Neuronal stem cell (in vitro differentiated cells): ENCODE data around the gene GAK.

ENCODE experiments used
- DNase-seq: peaks from one replicate; pipeline ENCODE4 v3.0.0-alpha.2; 2013; ENCODE audit warnings: low spot score
- H2AFZ ChIP-seq: one replicate; pipeline ENCODE4 v1.6.1; 2013; ENCODE audit warnings: mild to moderate bottlenecking, low read length, inconsistent platforms
- H2AK5ac ChIP-seq: 2 replicates; pipeline ENCODE4 v1.6.1; 2013; ENCODE audit warnings: low read depth, mild to moderate bottlenecking, inconsistent platforms, low read length, moderate library complexity, mixed read lengths
- H2BK120ac ChIP-seq: 2 replicates; pipeline ENCODE4 v1.6.1; 2013; ENCODE audit warnings: low read depth, mild to moderate bottlenecking, inconsistent platforms, low read length, moderate library complexity, mixed read lengths
- H2BK12ac ChIP-seq: one replicate; pipeline ENCODE4 v1.6.1; 2013; ENCODE audit warnings: low read length, inconsistent platforms
- H2BK15ac ChIP-seq: 2 replicates; pipeline ENCODE4 v1.6.1; 2013; ENCODE audit warnings: mild to moderate bottlenecking, low read length, inconsistent platforms, mixed read lengths
- H2BK5ac ChIP-seq: one replicate; pipeline ENCODE4 v1.6.1; 2013; ENCODE audit warnings: inconsistent platforms, mild to moderate bottlenecking, low read length, moderate library complexity
- H3K14ac ChIP-seq: one replicate; pipeline ENCODE4 v1.6.1; 2013; ENCODE audit warnings: low read length, inconsistent platforms
- H3K18ac ChIP-seq: 2 replicates; pipeline ENCODE4 v1.6.1; 2013; ENCODE audit warnings: low read length, inconsistent platforms
- H3K23ac ChIP-seq: 2 replicates; pipeline ENCODE4 v1.6.1; 2013; ENCODE audit warnings: low read depth, mild to moderate bottlenecking, mixed read lengths, low read length, inconsistent platforms; ENCODE audit not compliant: poor library complexity
- H3K27ac ChIP-seq: replicated peaks from 3 replicates; pipeline ENCODE4 v1.5.1; 2013; ENCODE audit warnings: low read length, inconsistent platforms
- H3K27me3 ChIP-seq, 3 experiments: 2 replicates each; pipeline ENCODE4 v1.6.1; 2013; ENCODE audit warnings: low read length in 3 of 3, mild to moderate bottlenecking in 2 of 3, inconsistent platforms in 1 of 3, low read depth in 1 of 3, mixed read lengths in 1 of 3, moderate library complexity in 1 of 3; ENCODE audit not compliant: control insufficient read depth in 3 of 3, insufficient read depth in 3 of 3
- H3K36me3 ChIP-seq, 2 donors: replicated peaks in 1 of 2; 2 replicates each; pipeline ENCODE4 v1.6.1; 2013; ENCODE audit warnings: low read length in 2 of 2; ENCODE audit not compliant: control insufficient read depth in 2 of 2, insufficient read depth in 2 of 2
- H3K4ac ChIP-seq: 2 replicates; pipeline ENCODE4 v1.6.1; 2013; ENCODE audit warnings: inconsistent platforms, mild to moderate bottlenecking, low read length, moderate library complexity
- H3K4me1 ChIP-seq, 2 donors: 1 replicate in 1 of 2; 2 replicates in 1 of 2; pipeline ENCODE4 v1.6.1; 2013; ENCODE audit warnings: low read length in 2 of 2, low read depth in 1 of 2; ENCODE audit not compliant: control insufficient read depth in 2 of 2, insufficient read depth in 1 of 2
- H3K4me2 ChIP-seq: one replicate; pipeline ENCODE4 v1.6.1; 2013; ENCODE audit warnings: mild to moderate bottlenecking, low read length, inconsistent platforms; ENCODE audit not compliant: insufficient read depth, poor library complexity, severe bottlenecking
- H3K4me3 ChIP-seq, 2 donors: 2 replicates each; pipeline ENCODE4 v1.5.1; 2013; ENCODE audit warnings: low read length in 2 of 2, mild to moderate bottlenecking in 2 of 2, inconsistent platforms in 1 of 2, moderate library complexity in 1 of 2
- H3K79me1 ChIP-seq: one replicate; pipeline ENCODE4 v1.6.1; 2013; ENCODE audit warnings: low read depth, mild to moderate bottlenecking, inconsistent platforms, low read length, moderate library complexity
- H3K9ac ChIP-seq: one replicate; pipeline ENCODE4 v1.6.1; 2013; ENCODE audit warnings: mild to moderate bottlenecking, low read depth, low read length, inconsistent platforms; ENCODE audit not compliant: poor library complexity
- H3K9me3 ChIP-seq, 2 donors: replicated peaks in 1 of 2; 2 replicates each; pipeline versions ENCODE3 to v1.6.1; 2013; ENCODE audit warnings: low read length in 2 of 2, mild to moderate bottlenecking in 2 of 2, inconsistent platforms in 1 of 2, low read depth in 1 of 2, mixed read lengths in 1 of 2, moderate library complexity in 1 of 2; ENCODE audit not compliant: control insufficient read depth in 2 of 2, insufficient read depth in 1 of 2
- H4K8ac ChIP-seq: one replicate; pipeline ENCODE4 v1.6.1; 2013; ENCODE audit warnings: low read depth, mild to moderate bottlenecking, inconsistent platforms, low read length, moderate library complexity
- H4K91ac ChIP-seq: one replicate; pipeline ENCODE4 v1.6.1; 2013; ENCODE audit warnings: low read length, low read depth, mild to moderate bottlenecking, inconsistent platforms; ENCODE audit not compliant: poor library complexity
- WGBS, 2 donors: extraction: QIAGEN DNeasy Blood & Tissue Kit; methylation state at CpG; one replicate each; pipeline ENCODE4 v1.1.7; 2013; ENCODE audit warnings: missing lambda C conversion rate in 2 of 2, mixed read lengths in 1 of 2; ENCODE audit not compliant: insufficient read length in 2 of 2, insufficient replicate concordance in 1 of 2; ENCODE audit errors: extremely low coverage in 2 of 2; 5-methylcytosine and 5-hydroxymethylcytosine counted together

Gene GAK

GRCh38 chr4:815464-816146 is 116.5 kb downstream of the GAK start:
- Histone ChIP-seq H2BK12ac (no peak overlapping the region), H3K4me3 (no peak overlapping the region), H3K23ac (no peak overlapping the region), H3K27ac (no peak overlapping the region), H2BK5ac (no peak overlapping the region), H2AK5ac (no peak overlapping the region), H3K36me3 (no peaks in the 10 kb centered on the region), H2AFZ (no peak overlapping the region), H3K14ac (no peak overlapping the region), H4K91ac (no peak overlapping the region), H3K4me1 (no peaks in the 10 kb centered on the region), H3K9ac (no peak overlapping the region), H3K4me2 (no peak overlapping the region), H3K9me3 (no peaks in the 10 kb centered on the region), H3K27me3 (peaks cover 0 to 15% (median 13%) of the 10 kb centered on the region in 3 experiments), H2BK120ac (no peak overlapping the region), H3K4ac (no peak overlapping the region), H2BK15ac (no peak overlapping the region), H3K18ac (no peak overlapping the region), H4K8ac (no peak overlapping the region), H3K79me1 (no peaks in the 10 kb centered on the region)
- no CpG with 5 or more reads among the region's 11 CpGs for WGBS, 2 donors
- DNase-seq = no peak

- Histone ChIP-seq H3K27ac (no peak overlapping the region), H4K8ac (no peak overlapping the region), H3K9ac (no peak overlapping the region), H3K4me3 (no peak overlapping the region), H2BK12ac (no peak overlapping the region), H3K36me3 (no peaks in the 10 kb centered on the region), H4K91ac (no peak overlapping the region), H2AFZ (no peak overlapping the region), H3K14ac (no peak overlapping the region), H3K79me1 (no peaks in the 10 kb centered on the region), H3K4me2 (no peak overlapping the region), H3K18ac (no peak overlapping the region), H2BK5ac (no peak overlapping the region), H3K23ac (no peak overlapping the region), H2BK120ac (no peak overlapping the region), H3K27me3 (peaks cover 0 to 14% (median 13%) of the 10 kb centered on the region in 3 experiments), H2BK15ac (no peak overlapping the region), H2AK5ac (no peak overlapping the region), H3K9me3 (peaks cover 0 to 2% of the 10 kb centered on the region in 2 donors), H3K4me1 (no peaks in the 10 kb centered on the region), H3K4ac (no peak overlapping the region)
- WGBS, 2 donors = no CpG with 5 or more reads among the region's 14 CpGs
- DNase-seq = no peak
Measured at GRCh38 chr4:814312-814850, 117.7 kb downstream of the GAK start.

- H3K9ac ChIP-seq = no peak overlapping the region
- no peak overlapping the region for H3K4me3 ChIP-seq
- no peak overlapping the region for H3K18ac ChIP-seq
- H3K4ac ChIP-seq = no peak overlapping the region
- H3K4me2 ChIP-seq = no peak overlapping the region
- H2BK5ac ChIP-seq = no peak overlapping the region
- no peak overlapping the region for H4K8ac ChIP-seq
- H4K91ac ChIP-seq = no peak overlapping the region
- H2AK5ac ChIP-seq = no peak overlapping the region
- WGBS, 2 donors = no CpG with 5 or more reads among the region's 10 CpGs
- H3K27ac ChIP-seq = no peak overlapping the region
- no peak overlapping the region for H2BK12ac ChIP-seq
- peaks cover 0 to 2% of the 10 kb centered on the region in 2 donors for H3K9me3 ChIP-seq
- H2AFZ ChIP-seq = no peak overlapping the region
- no peaks in the 10 kb centered on the region for H3K4me1 ChIP-seq
- H3K36me3 ChIP-seq = no peaks in the 10 kb centered on the region
- H2BK15ac ChIP-seq = no peak overlapping the region
- H3K27me3 ChIP-seq = peaks cover 0 to 13% (median 12%) of the 10 kb centered on the region in 3 experiments
- H3K23ac ChIP-seq = no peak overlapping the region
- H3K79me1 ChIP-seq = no peaks in the 10 kb centered on the region
- H3K14ac ChIP-seq = no peak overlapping the region
- no peak for DNase-seq
- H2BK120ac ChIP-seq = no peak overlapping the region
Measured at GRCh38 chr4:813900-814299, 118.2 kb downstream of the GAK start.

DNA sequence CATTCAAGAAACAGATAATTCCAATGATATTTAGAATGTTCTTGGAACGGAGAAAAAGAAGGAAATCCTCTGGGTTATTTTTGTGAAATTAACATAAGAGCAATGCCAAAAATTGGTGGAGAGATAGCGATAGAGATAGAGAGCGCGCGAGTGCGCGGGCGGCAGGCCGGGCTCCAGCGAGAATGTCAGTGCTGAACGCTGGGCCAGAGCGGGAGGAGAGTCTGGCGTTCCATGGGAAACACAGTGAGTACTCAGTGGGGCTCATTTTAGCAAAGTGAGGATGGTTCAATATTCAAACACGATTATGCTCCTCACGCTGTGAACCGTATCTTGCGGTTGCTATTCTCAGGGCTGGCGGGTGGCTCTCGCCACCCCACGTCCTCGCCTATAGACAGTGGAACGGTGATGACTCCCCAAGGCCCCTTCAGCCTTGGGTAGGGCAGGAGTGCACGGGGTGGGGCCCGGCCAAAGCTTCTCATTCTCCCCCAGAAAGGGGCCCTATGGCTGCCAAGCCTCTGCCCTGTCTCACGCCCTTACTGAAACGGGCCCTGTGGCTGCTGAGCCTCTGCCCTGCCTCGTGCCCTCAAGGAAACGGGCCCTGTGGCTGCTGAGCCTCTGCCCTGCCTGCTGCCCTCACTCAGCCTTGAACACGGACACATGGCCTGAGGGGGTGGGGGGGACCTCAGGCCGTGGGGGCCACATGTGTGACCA is 123.1 kb downstream of the GAK start:
- peaks cover 0 to 13% (median 7%) of the 10 kb centered on the region in 3 experiments for H3K27me3 ChIP-seq
- H3K23ac ChIP-seq = no peak overlapping the region
- H3K4me3 ChIP-seq = peak overlapping the region in 1 of 2 donors; percentile 46
- no peak overlapping the region for H2BK15ac ChIP-seq
- no peak overlapping the region for H4K91ac ChIP-seq
- H3K4me2 ChIP-seq = no peak overlapping the region
- no peak for DNase-seq
- no peak overlapping the region for H3K4ac ChIP-seq
- no peak overlapping the region for H2BK5ac ChIP-seq
- no peak overlapping the region for H3K14ac ChIP-seq
- H2AK5ac ChIP-seq = no peak overlapping the region
- H2BK120ac ChIP-seq = no peak overlapping the region
- 100% methylated on average over 4 of the region's 30 CpGs; no CpG with 5 or more reads in 1 of the 2 donors for WGBS, 2 donors
- peaks cover 0 to 2% of the 10 kb centered on the region in 2 donors for H3K9me3 ChIP-seq
- no peaks in the 10 kb centered on the region for H3K36me3 ChIP-seq
- no peaks in the 10 kb centered on the region for H3K79me1 ChIP-seq
- no peak overlapping the region for H3K27ac ChIP-seq
- H3K18ac ChIP-seq = no peak overlapping the region
- H3K9ac ChIP-seq = no peak overlapping the region
- H3K4me1 ChIP-seq = no peaks in the 10 kb centered on the region
- H2BK12ac ChIP-seq = no peak overlapping the region
- H4K8ac ChIP-seq = no peak overlapping the region
- no peak overlapping the region for H2AFZ ChIP-seq
